22Rv1 (cell line): ENCODE results near the gene FBXW8.

Source experiments
- H3K27ac ChIP-seq: fragments of 450-650 bp; 2 replicates; pipeline ENCODE4 v1.5.1; 2017
- ZFX ChIP-seq: fragments of 450-650 bp; IDR thresholded peaks from 2 replicates; pipeline ENCODE4 v1.6.1; 2017; ENCODE audit warnings: antibody characterized with exemption, borderline replicate concordance
- TF ChIP-seq, protein P1 (sequence below): fragments of 450-650 bp; IDR thresholded peaks from 2 replicates; pipeline ENCODE4 v1.5.1; 2017; ENCODE audit warnings: mild to moderate bottlenecking

Gene FBXW8

GRCh38 chr12:117010693-117011451 lies 100.1 kb downstream of the FBXW8 start:
- H3K27ac ChIP-seq = no peak overlapping the region

GRCh38 chr12:117011988-117012805 lies 101.4 kb downstream of the FBXW8 start:
- H3K27ac ChIP-seq = no peak overlapping the region
- TF ChIP-seq ZFX = no peak
- TF ChIP-seq, protein P1, sequence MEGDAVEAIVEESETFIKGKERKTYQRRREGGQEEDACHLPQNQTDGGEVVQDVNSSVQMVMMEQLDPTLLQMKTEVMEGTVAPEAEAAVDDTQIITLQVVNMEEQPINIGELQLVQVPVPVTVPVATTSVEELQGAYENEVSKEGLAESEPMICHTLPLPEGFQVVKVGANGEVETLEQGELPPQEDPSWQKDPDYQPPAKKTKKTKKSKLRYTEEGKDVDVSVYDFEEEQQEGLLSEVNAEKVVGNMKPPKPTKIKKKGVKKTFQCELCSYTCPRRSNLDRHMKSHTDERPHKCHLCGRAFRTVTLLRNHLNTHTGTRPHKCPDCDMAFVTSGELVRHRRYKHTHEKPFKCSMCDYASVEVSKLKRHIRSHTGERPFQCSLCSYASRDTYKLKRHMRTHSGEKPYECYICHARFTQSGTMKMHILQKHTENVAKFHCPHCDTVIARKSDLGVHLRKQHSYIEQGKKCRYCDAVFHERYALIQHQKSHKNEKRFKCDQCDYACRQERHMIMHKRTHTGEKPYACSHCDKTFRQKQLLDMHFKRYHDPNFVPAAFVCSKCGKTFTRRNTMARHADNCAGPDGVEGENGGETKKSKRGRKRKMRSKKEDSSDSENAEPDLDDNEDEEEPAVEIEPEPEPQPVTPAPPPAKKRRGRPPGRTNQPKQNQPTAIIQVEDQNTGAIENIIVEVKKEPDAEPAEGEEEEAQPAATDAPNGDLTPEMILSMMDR = no peak

More at GRCh38 chr12:117010693-117011451, 100.1 kb downstream of the FBXW8 start:
- TF ChIP-seq, protein P1 = no peak
- TF ChIP-seq ZFX = no peak

DNA sequence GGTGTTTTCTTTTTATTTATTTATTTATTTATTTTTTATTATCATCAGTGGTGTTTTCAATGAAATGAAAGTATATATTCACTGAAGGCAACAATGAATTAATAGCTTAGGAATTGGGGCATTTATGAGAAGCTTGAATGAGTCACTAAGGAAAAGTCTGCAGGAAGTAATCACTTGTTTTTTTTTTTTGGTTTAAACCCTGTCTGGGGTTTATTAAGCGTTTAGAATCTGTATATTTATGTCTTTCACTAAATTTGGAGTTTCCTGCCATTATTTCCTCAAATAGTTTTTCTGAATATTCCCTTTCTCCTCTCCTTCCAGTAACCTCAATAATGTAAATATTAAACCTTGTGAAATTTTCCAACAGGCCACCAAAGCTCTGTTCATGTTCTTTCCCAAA lies 103.0 kb downstream of the FBXW8 start:
- no peak for TF ChIP-seq ZFX
- no peak overlapping the region for H3K27ac ChIP-seq

DNA sequence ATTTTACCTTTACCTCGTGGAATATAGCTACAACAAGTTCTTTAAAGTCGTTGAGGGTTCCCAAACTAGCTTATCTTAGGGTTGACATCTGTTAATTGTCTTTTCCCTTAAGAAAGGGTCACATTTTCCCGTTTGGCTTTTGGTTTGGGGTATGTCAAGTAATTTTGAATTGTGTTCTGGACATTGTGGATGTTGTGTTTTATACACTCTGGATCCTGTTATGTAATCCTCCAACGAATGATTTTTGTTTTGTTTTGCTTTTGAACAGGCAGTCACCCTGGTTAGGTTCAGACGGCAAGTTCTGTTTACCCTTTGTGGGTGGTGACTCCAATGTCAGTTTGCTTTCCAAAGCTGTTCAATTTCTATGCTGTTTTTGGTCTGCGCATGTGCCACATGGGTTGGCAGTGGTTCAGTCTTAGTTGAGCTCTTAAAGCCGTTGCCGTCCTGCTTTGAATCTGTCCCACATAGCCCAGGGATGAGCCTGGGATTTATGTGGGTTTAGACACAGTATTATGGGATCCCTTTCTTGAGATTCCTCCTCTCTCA lies 103.7 kb downstream of the FBXW8 start:
- H3K27ac ChIP-seq = no peak overlapping the region
- no peak for TF ChIP-seq ZFX

DNA sequence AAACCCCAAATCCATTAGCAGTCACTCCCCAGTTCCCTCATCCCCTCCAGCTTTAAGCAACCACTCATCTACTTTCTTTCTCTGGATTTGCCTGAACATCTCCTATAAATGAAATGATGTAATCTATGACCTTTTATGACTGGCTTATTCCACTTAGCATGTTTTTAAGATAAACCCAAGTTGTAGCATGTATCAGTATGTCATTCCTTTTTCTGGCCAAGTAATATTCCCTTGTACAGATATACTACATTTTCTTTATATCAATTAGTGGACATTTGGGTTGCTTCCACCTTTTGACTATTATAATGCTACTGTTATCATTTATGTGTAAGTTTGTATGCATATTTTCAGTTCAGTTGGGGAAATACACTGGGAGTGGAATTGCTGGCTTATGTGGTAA lies 105.1 kb downstream of the FBXW8 start:
- TF ChIP-seq ZFX = no peak
- TF ChIP-seq, protein P1 = no peak

DNA sequence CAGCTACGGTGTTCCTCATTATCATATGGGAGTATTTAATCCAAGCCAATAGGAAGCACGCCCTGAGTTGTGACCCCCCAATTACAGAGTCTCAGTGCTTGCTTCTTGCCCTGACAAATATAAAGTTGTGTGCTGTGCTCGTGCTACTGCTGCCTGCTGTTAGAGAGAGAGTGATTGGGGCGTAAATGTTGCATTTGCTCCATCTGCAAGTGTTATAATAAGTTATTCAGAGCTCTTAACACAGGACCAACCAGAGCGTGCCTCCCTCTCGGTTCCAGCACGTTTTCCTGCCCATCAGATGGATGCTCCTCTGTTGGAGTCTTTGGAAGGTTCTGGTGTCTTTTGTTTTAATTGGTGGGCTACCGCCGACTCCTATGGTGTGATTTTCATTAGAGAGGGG lies 107.1 kb downstream of the FBXW8 start:
- no peak overlapping the region for H3K27ac ChIP-seq
- TF ChIP-seq, protein P1 = no peak
- no peak for TF ChIP-seq ZFX

More for the DNA sequence above, 105.1 kb downstream of the FBXW8 start:
- H3K27ac ChIP-seq = no peak overlapping the region

DNA sequence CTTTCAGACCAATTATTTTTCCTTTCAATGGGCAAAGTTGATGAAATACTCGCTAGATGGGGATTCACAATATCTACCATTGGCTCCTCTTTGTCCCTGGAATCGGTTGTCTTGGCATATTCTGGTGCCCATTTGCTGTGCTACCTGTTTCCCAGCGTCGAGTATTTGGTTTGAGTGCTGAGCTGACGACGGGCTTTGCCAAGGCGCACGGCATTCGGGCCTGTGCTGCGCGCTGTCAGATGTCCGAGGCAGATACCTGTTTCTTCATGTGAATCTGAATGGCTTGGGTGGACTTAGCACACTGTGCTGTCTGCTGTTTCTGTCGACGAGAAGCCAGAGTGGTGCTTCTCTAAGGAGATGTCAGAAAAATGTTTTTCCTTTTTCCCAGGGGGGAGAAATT lies 107.5 kb downstream of the FBXW8 start:
- H3K27ac ChIP-seq = no peak overlapping the region
- TF ChIP-seq, protein P1 = no peak
- TF ChIP-seq ZFX = no peak

DNA sequence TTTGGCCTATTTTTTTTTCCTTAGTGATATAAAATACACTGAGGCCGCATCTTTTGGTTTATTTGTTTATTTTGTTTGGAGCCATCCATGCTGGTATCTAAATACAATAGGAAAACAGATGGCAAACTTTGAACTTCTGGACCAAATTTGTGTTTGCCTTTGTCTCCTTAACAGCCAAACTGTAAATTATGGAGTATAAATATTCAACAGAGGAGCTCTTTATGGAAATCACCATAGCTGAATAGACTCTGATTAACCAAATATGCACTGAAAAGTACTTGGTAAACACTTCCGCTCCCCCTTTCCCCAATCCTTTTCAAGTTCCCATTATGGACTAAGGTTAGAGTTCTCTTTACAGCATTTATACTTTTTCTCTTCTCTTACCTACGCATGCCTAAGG lies 107.9 kb downstream of the FBXW8 start:
- no peak for TF ChIP-seq ZFX
- TF ChIP-seq, protein P1 = no peak
- H3K27ac ChIP-seq = no peak overlapping the region
